ENCODE results near the gene IMMP2L.

GRCh38 chr7:111600091-111600490 is 37.8 kb upstream of the IMMP2L start:
- TF ChIP-seq POLR2A (IDR thresholded peaks at IDR 0.05) (no peak), CTCF (IDR thresholded peaks at IDR 0.05) (no peak)

All from right lobe of liver (tissue), 4 donors.